HL-60/S4 treated with retinoic acid at 250 ng/mL for 4 days and 3 days (cell line): ENCODE results near the gene METTL15.
"Not testable (repeated sequence)": the region's sequence is repeated elsewhere in the genome, so short reads cannot be mapped to it uniquely, and the experiment has no call there.

Experiments used
- in situ Hi-C: fragments of 300-500 bp; cut with MboI; formaldehyde crosslinking; loops from 2 replicates; pipeline ENCODE4 v1.7.0; 2022; ENCODE audit warnings: low sequenced_read_pairs

METTL15 gene

DNA sequence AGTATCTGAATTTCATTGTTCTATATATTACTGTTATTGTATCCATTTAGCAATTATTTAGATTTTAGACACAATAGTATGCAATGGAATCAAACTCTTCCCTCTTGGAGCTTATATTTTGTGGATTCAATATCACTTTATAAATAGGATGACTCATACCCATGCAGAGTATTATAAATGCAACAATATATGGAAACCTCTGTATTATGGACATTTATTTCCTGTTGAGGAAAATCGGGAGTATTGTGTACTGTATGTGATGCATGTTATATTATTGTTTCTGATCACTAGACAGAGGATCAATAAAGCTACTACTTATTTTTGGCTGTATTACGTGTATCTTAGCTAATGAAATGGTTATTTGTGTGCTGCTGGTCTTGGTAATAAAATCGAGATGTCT is 770 bp downstream of the METTL15 start:
- in situ Hi-C loops = no loop called here

DNA sequence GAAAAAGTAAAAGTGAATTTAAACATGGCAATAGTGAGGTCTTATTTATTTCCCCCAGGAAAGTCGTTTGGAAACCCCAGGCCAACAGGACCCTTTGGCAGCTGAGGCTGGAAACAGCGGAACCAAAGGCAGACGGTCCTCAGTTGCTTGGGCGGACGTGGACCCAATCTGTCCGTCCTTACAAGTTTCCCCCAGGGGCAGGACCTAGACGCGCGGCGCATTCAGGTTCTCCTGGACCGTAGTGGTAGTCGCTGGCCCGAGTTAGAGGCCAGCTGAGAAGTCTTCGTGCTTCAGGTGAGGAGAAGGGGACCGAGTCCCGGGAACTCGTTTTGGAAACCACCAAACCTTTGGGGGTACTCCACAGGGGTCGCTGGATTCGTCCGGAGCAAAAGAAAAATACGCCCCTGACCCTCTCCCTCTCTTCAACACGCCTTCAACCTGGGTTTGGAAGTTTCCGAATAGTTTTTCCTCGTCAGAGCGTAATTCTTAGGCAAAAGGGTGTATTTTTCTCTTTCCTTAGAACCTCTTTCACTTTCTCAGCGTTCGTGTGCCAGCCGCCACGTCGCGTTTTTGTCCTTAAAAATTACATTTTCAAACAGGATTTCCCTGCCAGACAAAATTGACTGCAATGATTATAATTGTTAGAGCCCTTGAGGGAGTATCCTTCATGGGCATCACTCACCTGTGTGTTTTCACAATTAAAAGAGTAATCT is 2.1 kb downstream of the METTL15 start:
- in situ Hi-C loops = no loop called here

DNA sequence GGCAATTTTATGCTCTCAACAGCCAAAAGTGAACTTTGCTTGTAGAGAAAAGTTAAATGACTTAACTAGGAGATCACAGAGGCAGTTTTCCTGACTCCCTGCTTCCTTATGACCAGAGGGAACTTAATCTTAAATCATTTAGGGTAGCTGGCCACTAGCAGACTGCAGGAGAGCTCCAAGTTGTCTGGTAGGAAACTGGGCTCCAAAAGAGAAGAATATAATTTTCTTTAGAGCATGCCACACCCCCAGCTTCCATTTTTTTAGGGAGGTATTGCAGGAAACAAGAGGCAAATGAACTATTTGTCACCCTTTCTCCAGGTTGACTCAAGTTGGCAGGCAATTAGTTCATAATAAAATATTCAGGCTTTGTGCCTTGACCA is 2.6 kb downstream of the METTL15 start:
- in situ Hi-C loops = no loop called here

DNA sequence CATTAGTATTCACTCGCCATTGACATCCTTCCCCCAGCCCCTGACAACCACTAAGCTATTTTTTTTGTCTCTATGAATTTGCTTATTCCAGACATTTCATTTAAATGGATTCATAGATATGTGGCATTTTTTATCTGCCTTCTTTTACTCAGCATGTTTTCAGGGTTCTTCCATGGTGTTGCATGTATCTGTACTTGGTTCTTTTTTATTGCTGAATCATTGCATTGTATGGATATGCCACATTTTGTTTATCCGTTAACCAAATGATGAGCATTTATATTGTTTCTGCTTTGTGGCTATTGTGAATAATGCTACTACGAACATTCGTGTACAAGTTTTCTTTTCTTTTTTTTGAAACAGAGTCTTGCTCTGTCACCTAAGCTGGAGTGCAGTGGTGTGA is 5.9 kb downstream of the METTL15 start:
- in situ Hi-C loops = no loop called here

DNA sequence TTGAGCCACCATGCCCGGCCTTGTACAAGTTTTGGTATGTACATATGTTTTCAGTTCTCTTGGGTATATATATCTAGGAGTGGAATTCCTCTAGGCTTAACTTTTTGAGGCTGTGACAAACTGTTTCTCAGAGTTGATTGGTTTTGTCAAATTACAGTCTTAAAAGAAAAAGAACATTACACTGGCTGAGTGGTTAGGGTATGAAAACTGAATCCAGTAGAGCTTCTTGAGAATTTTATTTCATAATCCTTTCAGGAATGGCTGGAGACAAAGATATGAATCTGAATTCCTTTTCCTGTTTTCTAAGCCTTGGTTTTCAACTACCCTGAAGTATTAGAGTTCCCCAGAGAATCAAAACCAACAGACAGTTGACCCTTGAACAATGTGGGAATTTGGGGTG is 6.5 kb downstream of the METTL15 start:
- in situ Hi-C loops = no loop called here

DNA sequence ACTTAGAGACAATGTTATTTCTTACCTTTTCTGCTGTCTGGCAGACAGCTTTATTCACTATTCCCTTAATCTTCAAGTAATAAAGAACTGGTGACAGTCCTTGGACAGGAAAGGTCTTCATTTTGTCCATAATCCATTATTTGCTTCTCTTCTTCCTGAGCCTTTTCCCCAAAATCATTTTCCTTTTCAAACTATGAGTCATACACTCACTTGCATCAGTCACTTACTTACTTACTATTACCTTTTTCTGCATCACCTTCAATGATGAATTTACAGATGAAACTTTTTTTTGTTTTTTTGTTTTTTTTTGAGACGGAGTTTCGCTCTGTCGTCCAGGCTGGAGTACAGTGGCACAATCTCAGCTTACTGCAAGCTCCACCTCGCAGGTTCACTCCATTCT is 9.5 kb downstream of the METTL15 start:
- in situ Hi-C loops = no loop called here

DNA sequence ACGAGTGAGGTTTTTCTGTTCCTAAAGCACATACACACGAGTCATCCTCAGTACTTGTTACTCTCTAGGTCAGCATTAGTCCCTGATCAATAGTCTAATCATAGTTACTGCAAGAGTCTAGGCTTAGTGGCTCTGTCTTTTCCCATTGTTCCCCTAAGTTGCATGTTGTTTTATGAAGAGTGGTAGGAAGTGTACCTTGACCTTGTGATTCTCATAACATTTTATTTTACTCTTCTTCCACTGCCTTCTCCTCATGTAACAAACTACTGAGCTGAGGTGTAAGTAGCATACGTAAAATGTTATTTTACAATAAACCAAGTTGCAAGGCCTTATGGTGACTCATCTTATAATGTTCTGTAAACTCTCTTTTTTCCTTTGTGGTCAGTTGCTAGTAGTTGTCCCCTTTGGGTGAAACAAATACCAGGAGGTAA is 15.0 kb downstream of the METTL15 start:
- in situ Hi-C loops = no loop called here

DNA sequence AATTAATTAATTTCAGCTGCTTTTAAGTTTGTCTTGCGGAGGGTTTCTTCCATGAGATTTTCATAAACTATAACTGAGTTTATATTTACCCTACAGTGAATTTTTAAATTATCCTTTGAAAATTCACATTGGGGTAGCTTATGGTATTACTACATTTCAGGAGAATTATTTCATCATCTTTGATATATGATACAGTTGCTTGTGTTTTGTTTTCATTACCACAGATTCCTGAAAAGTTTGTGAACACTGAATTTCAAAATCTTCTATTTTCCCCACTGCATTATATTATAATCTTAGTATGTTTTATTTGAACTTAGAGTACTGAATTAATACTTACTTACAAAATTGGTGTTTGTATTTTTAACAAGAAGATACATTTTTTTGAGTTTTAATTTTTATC is 24.4 kb downstream of the METTL15 start:
- in situ Hi-C loops = no loop called here

DNA sequence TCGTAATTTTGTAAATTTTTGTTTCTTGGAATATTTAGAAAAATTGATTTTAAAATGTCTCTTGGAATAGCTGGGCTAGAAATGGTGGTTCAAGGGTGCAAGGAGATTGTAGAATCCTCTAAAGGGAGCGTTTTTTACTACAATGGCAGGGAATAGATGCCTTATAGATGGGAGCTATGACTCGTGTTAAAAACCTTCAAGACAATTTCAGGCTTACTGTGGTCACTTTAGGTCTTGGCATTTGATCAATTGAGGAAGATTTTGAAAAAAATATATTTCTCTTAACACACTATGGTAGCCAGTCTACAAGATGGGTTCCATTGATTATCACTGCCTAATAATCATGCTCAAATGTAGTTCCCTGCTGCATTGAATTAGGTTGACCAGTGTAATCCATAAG is 25.0 kb downstream of the METTL15 start:
- in situ Hi-C loops = no loop called here

DNA sequence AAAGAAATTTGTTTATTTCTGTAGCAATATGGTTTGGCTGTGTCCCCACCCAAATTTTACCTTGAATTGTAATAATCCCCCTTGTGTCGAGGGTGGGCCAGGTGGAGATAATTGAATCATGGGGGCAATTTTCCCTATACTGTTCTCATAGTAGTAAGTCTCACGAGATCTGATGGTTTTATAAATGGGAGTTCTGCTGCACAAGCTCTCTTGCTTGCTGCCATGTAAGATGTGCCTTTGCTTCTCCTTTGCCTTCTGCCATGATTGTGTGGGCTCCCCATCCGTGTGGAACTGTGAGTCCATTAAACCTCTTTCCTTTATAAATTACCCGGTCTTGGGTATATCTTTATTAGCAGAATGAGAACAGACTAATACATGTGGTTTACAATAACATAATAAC is 28.0 kb downstream of the METTL15 start:
- in situ Hi-C loops = not testable (repeated sequence)

DNA sequence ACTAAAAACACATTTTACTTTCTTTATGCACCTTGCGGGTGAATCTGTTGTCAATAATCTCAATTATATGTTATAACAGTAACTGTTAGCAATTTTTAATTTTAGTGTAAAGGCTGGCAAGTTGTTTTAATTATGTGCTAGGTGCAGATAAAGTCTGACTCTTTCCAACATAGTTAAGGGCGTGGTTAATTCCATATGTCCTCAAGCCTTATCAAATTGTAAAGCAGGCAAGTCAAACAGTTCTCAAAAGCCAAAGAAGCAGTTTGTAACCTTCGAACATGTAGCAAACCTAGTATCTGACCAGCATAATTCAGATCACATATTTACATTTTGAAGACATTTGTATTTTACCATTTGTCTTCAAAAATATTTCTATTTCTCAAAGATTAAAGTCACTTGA is 29.2 kb downstream of the METTL15 start:
- in situ Hi-C loops = no loop called here

DNA sequence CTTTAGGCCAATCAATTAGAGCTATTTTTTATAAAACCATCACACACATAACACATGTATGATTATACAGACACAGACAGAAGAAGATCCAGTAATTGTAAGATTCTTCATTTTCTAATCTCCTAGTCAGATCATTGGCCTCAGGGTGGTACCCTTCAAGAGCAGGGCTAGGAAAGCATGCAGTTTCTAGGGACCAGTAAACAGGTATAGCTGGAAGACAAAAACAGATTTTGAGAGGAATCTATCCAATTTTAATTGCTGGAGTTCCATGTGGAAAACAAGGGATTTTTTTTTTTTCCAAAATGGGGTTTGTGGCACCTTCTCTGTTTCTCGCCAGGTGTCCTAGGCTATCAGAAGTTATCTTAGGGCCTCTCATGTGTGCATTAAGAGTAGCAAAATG is 29.6 kb downstream of the METTL15 start:
- in situ Hi-C loops = no loop called here

DNA sequence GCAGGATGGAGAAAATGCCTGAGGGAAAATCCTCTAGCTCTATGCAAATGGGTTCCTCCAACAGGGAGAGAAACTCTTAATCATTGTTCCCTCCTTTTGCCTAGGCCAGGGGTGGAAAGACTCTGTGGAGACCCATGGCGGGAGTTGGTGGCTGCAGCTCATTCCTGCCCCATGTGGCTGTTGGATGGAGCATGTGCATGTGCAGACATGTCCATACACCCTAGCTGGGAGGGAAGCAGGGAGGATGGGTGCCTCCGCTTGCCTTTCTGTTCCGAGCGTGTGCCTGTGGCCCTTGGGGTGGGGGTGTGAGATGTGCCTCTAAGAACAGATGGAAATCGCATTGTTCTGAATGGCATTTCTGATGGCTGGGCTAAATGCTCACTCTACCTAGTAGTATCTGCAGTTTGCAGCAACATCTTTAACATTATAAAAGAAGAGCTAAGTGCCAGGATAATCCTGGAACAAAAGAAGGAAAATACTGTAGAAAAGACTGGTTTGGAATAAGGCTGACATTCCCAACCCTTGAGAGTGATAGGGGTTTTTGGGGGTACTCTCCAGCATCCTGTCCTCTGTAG is 31.7 kb downstream of the METTL15 start:
- in situ Hi-C loops = no loop called here

DNA sequence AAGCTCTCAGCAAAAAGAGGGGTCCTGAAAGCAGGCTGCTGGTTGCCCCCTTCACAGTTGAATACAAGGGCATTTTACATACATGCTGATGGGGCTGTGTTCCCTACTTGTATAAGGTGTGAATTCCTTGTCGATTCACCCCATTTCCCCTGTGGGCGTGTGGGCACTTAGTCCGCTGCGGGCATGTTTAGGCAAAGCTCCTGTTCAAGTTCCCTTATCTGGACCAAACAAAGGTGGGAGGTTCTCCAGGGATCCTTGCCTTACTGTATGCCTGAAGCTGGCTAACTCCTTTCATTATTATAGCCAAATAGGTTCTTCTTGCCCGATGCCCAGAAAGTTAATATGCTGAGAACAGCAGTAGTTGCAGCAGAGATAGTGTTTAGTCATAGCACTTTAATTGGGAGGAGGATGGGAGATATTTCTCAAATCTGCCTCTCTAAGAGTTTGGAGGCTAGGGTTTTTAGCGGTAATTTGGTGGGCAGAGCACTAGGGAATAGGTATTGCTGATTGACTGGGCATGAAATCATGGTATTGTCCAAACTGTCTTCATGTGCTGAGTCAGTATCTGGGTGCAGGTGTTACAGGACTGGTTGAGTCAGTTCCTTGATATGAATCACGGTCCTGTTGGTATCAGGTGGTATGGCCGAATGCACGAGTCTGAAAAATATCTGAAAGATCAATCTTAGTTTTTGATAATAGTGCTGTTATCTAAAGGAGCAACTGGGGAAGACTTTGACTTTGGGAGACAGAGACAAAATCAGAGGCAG is 32.7 kb downstream of the METTL15 start:
- in situ Hi-C loops = no loop called here

DNA sequence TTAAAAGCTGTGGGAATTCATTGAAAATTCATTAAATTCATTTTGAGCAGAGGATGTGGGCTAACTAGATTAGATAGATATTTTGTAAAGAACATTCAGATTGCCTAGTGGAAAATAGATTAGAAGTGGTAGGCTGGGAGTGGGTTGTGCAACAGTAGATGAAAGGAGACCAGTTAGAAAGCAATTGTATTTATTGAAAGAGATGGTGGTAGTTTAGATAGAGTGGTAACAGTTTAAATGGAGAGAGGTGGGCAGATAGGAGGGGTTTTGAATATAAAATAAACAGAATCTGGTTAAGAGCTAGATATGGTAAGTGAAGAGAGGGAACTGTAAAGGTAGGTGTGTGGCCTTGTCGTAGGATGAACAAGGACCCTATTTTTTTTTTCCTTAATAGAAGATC is 34.5 kb downstream of the METTL15 start:
- in situ Hi-C loops = no loop called here

DNA sequence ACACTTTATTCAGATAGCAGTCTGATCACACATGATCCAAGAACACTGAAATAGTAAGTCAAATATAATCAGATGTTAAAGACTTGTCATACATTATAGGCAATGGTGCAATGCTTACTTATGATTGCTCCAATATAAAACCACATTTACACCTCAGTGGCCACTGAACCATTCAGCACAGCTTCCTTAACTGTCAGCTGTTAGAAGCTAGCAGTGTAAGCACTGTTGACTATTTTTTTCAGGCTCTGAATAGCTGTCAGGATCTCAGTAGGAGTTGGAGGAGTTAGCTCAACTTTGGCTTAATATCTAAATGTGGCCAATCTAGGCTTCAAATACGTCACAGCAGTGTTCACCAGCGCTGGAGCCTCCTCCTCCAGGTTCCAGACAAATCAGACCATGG is 36.6 kb downstream of the METTL15 start:
- in situ Hi-C loops = no loop called here

DNA sequence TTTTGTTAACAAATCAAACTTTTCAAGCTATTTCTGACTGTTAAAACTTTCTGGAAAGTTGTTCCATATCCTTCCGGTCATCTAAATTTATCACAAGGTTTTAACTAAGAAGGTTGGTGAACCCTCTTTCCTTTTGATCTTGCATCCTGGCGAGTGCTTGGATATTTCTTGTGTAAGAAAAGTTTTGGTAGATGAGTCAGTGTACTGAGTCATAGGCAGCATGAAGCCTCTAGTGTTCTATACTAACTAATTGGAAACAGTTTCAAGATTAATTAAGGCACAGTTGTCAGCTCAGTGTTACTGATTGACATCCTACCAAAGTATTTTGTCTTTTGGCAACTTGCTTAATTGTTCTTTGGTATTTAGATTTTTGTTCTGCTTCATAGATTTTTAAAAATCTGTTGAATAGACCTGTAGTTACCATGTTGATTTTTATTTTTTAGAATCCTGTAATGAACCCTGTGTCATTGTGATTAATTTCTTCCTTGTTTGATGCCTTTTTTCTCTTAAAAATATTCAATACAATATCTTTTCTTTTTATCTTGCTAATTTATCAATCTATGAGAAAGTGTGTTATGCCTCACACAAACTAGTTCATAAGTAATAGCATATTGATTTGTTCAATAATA is 38.0 kb downstream of the METTL15 start:
- in situ Hi-C loops = no loop called here

DNA sequence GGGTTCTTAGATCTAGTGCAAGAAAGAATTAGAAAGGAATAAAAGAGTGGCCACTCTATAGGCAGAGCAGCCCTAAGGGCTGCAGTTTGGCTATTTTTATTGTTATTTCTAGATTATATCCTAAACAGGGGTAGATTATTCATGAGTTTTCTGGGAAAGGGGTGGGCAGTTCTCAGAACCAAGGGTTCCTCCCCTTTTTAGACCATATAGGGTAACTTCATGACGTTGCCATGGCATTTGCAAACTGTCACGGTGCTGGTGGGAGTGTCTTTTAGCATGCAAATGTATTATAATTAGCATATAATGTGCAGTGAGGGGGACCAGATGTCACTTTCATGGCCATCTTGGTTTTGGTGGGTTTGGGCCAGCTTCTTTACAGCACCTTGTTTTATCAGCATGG is 44.6 kb downstream of the METTL15 start:
- in situ Hi-C loops = no loop called here

DNA sequence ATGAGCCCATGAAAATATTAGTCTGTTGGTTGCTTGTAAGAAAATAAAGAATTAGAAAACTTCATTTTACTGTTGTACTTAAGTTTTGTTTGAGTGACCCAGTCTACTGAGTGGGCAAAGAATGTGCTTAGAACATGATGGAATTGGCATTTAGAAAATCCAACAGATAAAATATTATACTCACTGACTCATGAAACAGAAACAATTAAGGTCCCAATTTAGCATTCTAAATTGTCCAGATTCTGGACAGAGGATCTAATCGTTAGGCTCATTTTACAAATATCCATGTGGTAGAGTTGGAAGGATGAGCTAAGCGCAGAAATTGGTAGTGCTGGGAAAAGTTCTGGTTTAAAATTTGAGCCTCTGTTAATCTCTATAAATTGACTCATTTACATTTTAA is 45.4 kb downstream of the METTL15 start:
- in situ Hi-C loops = no loop called here

DNA sequence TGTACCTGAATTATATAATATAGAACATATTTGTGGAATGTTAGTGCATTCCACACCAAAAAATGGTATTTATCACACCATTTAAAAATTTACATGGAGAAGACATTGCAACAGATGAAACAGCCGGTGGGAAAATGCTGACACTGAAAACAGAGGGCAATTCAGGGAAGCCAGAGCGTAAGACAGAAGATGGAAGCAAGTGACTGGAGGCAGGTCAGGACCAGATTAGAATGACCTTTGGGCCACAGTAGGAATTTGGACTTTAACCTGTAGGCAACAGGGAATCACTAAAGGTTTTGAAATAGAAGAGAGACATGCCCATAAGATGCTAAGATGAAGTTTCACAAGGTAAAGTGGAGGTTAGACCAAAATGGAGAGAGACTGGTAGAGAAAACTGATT is 60.5 kb downstream of the METTL15 start:
- in situ Hi-C loops = no loop called here

DNA sequence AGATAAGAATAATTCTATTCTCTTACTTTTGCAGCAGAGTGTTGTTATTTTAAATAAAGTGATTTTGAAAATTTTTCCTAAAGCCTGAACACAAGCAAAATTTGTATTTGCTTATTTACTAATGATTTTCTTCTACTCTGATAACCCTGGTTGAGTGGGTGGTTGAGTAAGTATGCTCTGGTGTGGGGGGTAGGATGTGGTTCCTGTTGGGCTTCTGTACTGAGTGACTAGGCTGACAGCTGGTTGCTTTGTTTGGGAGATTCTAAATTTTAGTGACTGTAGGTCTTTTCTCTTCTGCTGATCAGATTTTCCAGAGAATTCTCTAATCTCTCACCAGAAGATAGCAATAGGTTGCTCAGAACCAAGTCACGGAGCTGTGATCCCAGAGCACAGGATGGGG is 61.6 kb downstream of the METTL15 start:
- in situ Hi-C loops = no loop called here

DNA sequence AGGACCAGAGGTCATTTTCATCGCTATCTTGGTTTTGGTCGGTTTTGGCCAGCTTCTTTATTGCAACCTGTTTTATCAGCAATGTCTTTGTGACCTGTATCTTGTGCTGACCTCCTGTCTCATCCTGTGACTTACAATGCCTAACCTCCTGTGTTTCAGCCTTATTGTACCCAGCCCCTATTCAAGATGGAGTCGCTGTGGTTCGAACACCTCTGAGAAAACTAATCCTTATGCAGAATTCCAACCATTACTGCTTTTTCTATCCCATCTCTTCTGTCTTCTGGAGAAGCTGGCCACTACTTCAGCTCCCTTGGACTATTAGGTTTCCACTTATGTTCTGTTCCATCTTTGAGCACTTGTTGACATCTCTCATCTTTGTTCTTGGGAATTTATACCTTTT is 62.6 kb downstream of the METTL15 start:
- in situ Hi-C loops = no loop called here
